T-cell (primary cell): Measurements from ENCODE around the gene KCNAB3. TPM values are rescaled to one million over a fixed set of nuclear protein-coding genes. Genes with fewer than 3 reads are reported as not detected.
A peak's percentile ranks its signal among the peaks of the same experiment; 100 is the strongest.

Source experiments
- ATAC-seq, 4 experiments: fragments of 200-7000 bp in 3 of 4; fragments of 150-1000 bp in 1 of 4; cut with Tn5 transposase; replicated peaks in 1 of 4; 1 replicate in 3 of 4; 2 replicates in 1 of 4; pipeline ENCODE4 v1.10.0; 2021; ENCODE audit warnings: moderate library complexity in 3 of 4, mild to moderate bottlenecking in 2 of 4, moderate number of reproducible peaks in 1 of 4
- CTCF ChIA-PET, 2 donors: fragments of 300-600 bp; sonication (Branson Sonifier 250); formaldehyde crosslinking; loops; one replicate each; lab custom pipeline; 2022; ENCODE audit warnings: antibody characterized with exemption in 2 of 2; lab: Charles Lee
- POLR2A ChIA-PET, 2 donors: fragments of 300-600 bp; sonication (Branson Sonifier 250); formaldehyde crosslinking; loops; one replicate each; lab custom pipeline; 2022; ENCODE audit warnings: antibody characterized with exemption in 2 of 2; lab: Charles Lee
- DNase-seq, 35 experiments: peaks; one replicate each; pipeline versions ENCODE4 v3.0.0 to v3.0.0-alpha.2; 2013 to 2023
- H3K27ac ChIP-seq: one replicate; pipeline ENCODE4 v1.5.1; 2013; ENCODE audit warnings: low read length
- H3K27me3 ChIP-seq, 2 experiments: replicated peaks in 1 of 2; 1 replicate in 1 of 2; 2 replicates in 1 of 2; pipeline versions ENCODE4 v1.6.1 to v1.7.0; 2013; ENCODE audit warnings: low read length in 1 of 2, mixed read lengths in 1 of 2; ENCODE audit not compliant: control insufficient read depth in 2 of 2, insufficient read depth in 2 of 2; ENCODE audit errors: extremely low read depth in 1 of 2
- H3K36me3 ChIP-seq, 2 donors: 1 replicate in 1 of 2; 2 replicates in 1 of 2; pipeline versions ENCODE4 v1.6.1 to v1.7.0; 2013; ENCODE audit warnings: low read length in 1 of 2; ENCODE audit not compliant: control insufficient read depth in 2 of 2, insufficient read depth in 1 of 2; ENCODE audit errors: extremely low read depth in 1 of 2
- H3K4me1 ChIP-seq, 2 experiments: 1 replicate in 1 of 2; 2 replicates in 1 of 2; pipeline versions ENCODE4 v1.6.1 to v1.7.0; 2013; ENCODE audit warnings: low read length in 2 of 2, mixed read lengths in 1 of 2; ENCODE audit not compliant: insufficient read depth in 2 of 2, control insufficient read depth in 1 of 2; ENCODE audit errors: extremely low read depth in 1 of 2
- H3K4me3 ChIP-seq, 2 donors: 1 replicate in 1 of 2; 2 replicates in 1 of 2; pipeline versions ENCODE4 v1.5.1 to v1.7.0; 2013; ENCODE audit warnings: mild to moderate bottlenecking in 2 of 2, low read length in 1 of 2, moderate library complexity in 1 of 2; ENCODE audit not compliant: control insufficient read depth in 1 of 2; ENCODE audit errors: extremely low read depth in 1 of 2
- H3K9me3 ChIP-seq: 2 replicates; pipeline ENCODE4 v1.7.0; 2013
- H3K27ac Mint-ChIP-seq, 2 donors: one replicate each; pipeline ENCODE4 v1.8.0; 2020 to 2021; ENCODE audit warnings: mild to moderate bottlenecking in 2 of 2, mixed read lengths in 2 of 2
- H3K27me3 Mint-ChIP-seq, 2 donors: one replicate each; pipeline ENCODE4 v1.8.0; 2021 to 2022; ENCODE audit warnings: mixed read lengths in 2 of 2
- H3K36me3 Mint-ChIP-seq: one replicate; pipeline ENCODE4 v1.8.0; 2021; ENCODE audit warnings: mixed read lengths
- H3K4me1 Mint-ChIP-seq, 3 donors: one replicate each; pipeline ENCODE4 v1.8.0; 2020 to 2022; ENCODE audit warnings: mixed read lengths in 3 of 3, mild to moderate bottlenecking in 1 of 3
- H3K4me3 Mint-ChIP-seq, 3 donors: one replicate each; pipeline ENCODE4 v1.8.0; 2020 to 2022; ENCODE audit warnings: mild to moderate bottlenecking in 3 of 3, mixed read lengths in 3 of 3, moderate library complexity in 3 of 3
- H3K9me3 Mint-ChIP-seq, 3 donors: one replicate each; pipeline ENCODE4 v1.8.0; 2020 to 2022; ENCODE audit warnings: mixed read lengths in 3 of 3
- WGBS: methylation state at CpG from one replicate; pipeline ENCODE4 v1.1.5; 2013; ENCODE audit warnings: missing lambda C conversion rate; ENCODE audit not compliant: insufficient coverage; 5-methylcytosine and 5-hydroxymethylcytosine counted together
- total RNA-seq, 35 experiments: library from RNA in 6 of 35; stranded (reverse) in 6 of 35; fragments of 120-200 nt in 1 of 35; gene quantifications; one replicate each; pipeline versions ENCODE4 v1.2.1 to v1.2.4 and lab custom pipeline; 2013 to 2026

Gene KCNAB3
- total RNA-seq, 5 donors from 2014 or later (not counting 1 experiment from before 2014, with no cell fraction given) = 10.0 to 18.1 (median 14.5) TPM

- ChIA-PET POLR2A (no interaction called here), CTCF (no interaction called here)
- Histone ChIP-seq H3K27ac (no peak overlapping the region), H3K27me3 (no peaks in the 10 kb centered on the region), H3K4me3 (no peak overlapping the region), H3K9me3 (no peaks in the 10 kb centered on the region), H3K36me3 (peaks cover 0 to 18% of the 10 kb centered on the region in 2 donors), H3K4me1 (peaks cover 28 to 40% of the 10 kb centered on the region in 2 experiments)
- H3K36me3 Mint-ChIP-seq = no peaks in the 10 kb centered on the region
- no peaks in the 10 kb centered on the region for H3K27me3 Mint-ChIP-seq
- no CpG with 5 or more reads among the region's 3 CpGs for WGBS
- peaks cover 7 to 11% (median 7%) of the 10 kb centered on the region in 3 donors for H3K4me1 Mint-ChIP-seq
- ATAC-seq (no peak), DNase-seq (no peak)
- no peaks in the 10 kb centered on the region for H3K9me3 Mint-ChIP-seq
- H3K27ac Mint-ChIP-seq = no peak overlapping the region
- no peak overlapping the region for H3K4me3 Mint-ChIP-seq
Measured at GRCh38 chr17:7880076-7880868, 49.4 kb downstream of the KCNAB3 start.

GRCh38 chr17:7878234-7878633 is 51.4 kb downstream of the KCNAB3 start:
- H3K9me3 ChIP-seq = no peaks in the 10 kb centered on the region
- Mint-ChIP-seq H3K4me1 (peaks cover 10 to 12% (median 11%) of the 10 kb centered on the region in 3 donors), H3K36me3 (peaks cover 6% of the 10 kb centered on the region), H3K4me3 (no peak overlapping the region), H3K27ac (no peak overlapping the region), H3K27me3 (no peaks in the 10 kb centered on the region), H3K9me3 (no peaks in the 10 kb centered on the region)
- DNase-seq (no peak), ATAC-seq (no peak)
- H3K27ac ChIP-seq = no peak overlapping the region
- WGBS = 100% methylated on average over 3 of the region's 7 CpGs
- H3K36me3 ChIP-seq = peaks cover 0 to 18% of the 10 kb centered on the region in 2 donors
- peaks cover 24 to 35% of the 10 kb centered on the region in 2 experiments for H3K4me1 ChIP-seq
- ChIA-PET POLR2A (no interaction called here), CTCF (interaction anchor here in 1 of 2 donors (0.6 to 1.0 kb wide), 2 partner anchors 10 to 206 kb away, joined by 3 to 5 read pairs; no protein-coding TSS in a partner anchor)
- no peaks in the 10 kb centered on the region for H3K27me3 ChIP-seq
- H3K4me3 ChIP-seq = no peak overlapping the region

GRCh38 chr17:7875804-7876370 is 53.8 kb downstream of the KCNAB3 start:
- H3K27me3 Mint-ChIP-seq = no peaks in the 10 kb centered on the region
- no peak for DNase-seq
- peaks cover 11 to 21% (median 13%) of the 10 kb centered on the region in 3 donors for H3K4me1 Mint-ChIP-seq
- no peaks in the 10 kb centered on the region for H3K27me3 ChIP-seq
- peaks cover 13% of the 10 kb centered on the region for H3K36me3 Mint-ChIP-seq
- 50% methylated on average over 1 of the region's 2 CpGs for WGBS
- no peaks in the 10 kb centered on the region for H3K9me3 Mint-ChIP-seq
- H3K4me3 ChIP-seq = no peak overlapping the region
- H3K27ac Mint-ChIP-seq = peak overlapping the region in 1 of 2 donors; percentile 30
- CTCF ChIA-PET = interaction anchor here in 1 of 2 donors (0.5 to 0.9 kb wide), 2 partner anchors 22 to 53 kb away, joined by 3 read pairs; no protein-coding TSS in a partner anchor
- no peaks in the 10 kb centered on the region for H3K9me3 ChIP-seq
- POLR2A ChIA-PET = no interaction called here
- peaks cover 4 to 12% of the 10 kb centered on the region in 2 experiments for H3K4me1 ChIP-seq
- no peak overlapping the region for H3K4me3 Mint-ChIP-seq
- H3K27ac ChIP-seq = no peak overlapping the region
- H3K36me3 ChIP-seq = peaks cover 0 to 14% of the 10 kb centered on the region in 2 donors
- no peak for ATAC-seq

- no peak for ATAC-seq
- ChIA-PET POLR2A (no interaction called here), CTCF (no interaction called here)
- H3K27me3 Mint-ChIP-seq = no peaks in the 10 kb centered on the region
- H3K36me3 Mint-ChIP-seq = peaks cover 13% of the 10 kb centered on the region
- Histone ChIP-seq H3K27me3 (no peaks in the 10 kb centered on the region), H3K27ac (no peak overlapping the region), H3K36me3 (peaks cover 0 to 4% of the 10 kb centered on the region in 2 donors), H3K4me3 (no peak overlapping the region), H3K9me3 (no peaks in the 10 kb centered on the region), H3K4me1 (peaks cover 6 to 10% of the 10 kb centered on the region in 2 experiments)
- H3K4me1 Mint-ChIP-seq = peaks cover 21 to 35% (median 28%) of the 10 kb centered on the region in 3 donors
- 86% methylated on average over 4 of the region's 4 CpGs for WGBS
- H3K9me3 Mint-ChIP-seq = no peaks in the 10 kb centered on the region
- H3K4me3 Mint-ChIP-seq = no peak overlapping the region
- no peak for DNase-seq
- H3K27ac Mint-ChIP-seq = no peak overlapping the region
Measured at GRCh38 chr17:7873051-7873450, 56.6 kb downstream of the KCNAB3 start.

Other genes starting within 250 kb of the KCNAB3 start
- gene TP53, start 242.4 kb downstream of the KCNAB3 start, total RNA-seq = 100 to 1,000 TPM in 2 of 5 donors, 10 to 100 TPM in 3; 65.1 to 108 (median 93.5) TPM
- 10 to 100 TPM in 3 of 5 donors, 1 to 10 TPM in 2; 8.0 to 14.6 (median 13.1) TPM for gene WRAP53, start 241.4 kb downstream of the KCNAB3 start, total RNA-seq
- under 1 TPM in 3 of 5 donors, not detected in 2; 0.07 to 0.19 (median 0.18) TPM for gene EFNB3, start 224.7 kb downstream of the KCNAB3 start, total RNA-seq
- not detected for gene DNAH2, start 212.1 kb downstream of the KCNAB3 start, total RNA-seq
- 100 to 1,000 TPM in 3 of 5 donors, 10 to 100 TPM in 2; 87.3 to 180 (median 108) TPM for gene KDM6B, start 95.6 kb downstream of the KCNAB3 start, total RNA-seq
- 10 to 100 TPM in 2 of 5 donors, 1 to 10 TPM in 3; 5.8 to 27.1 (median 8.4) TPM for gene TMEM88, start 74.8 kb downstream of the KCNAB3 start, total RNA-seq
- 10 to 100 TPM; 15.8 to 40.6 (median 33.6) TPM for gene NAA38, start 72.3 kb downstream of the KCNAB3 start, total RNA-seq
- 10 to 100 TPM in 2 of 5 donors, 1 to 10 TPM in 3; 5.5 to 12.4 (median 8.4) TPM for gene CYB5D1, start 71.9 kb downstream of the KCNAB3 start, total RNA-seq
- 100 to 1,000 TPM; 250 to 331 (median 274) TPM for gene CHD3, start 41.1 kb downstream of the KCNAB3 start, total RNA-seq
- gene RNF227, start 13.6 kb downstream of the KCNAB3 start, total RNA-seq = 1 to 10 TPM; 2.9 to 7.3 (median 5.2) TPM
- 100 to 1,000 TPM in 3 of 5 donors, 10 to 100 TPM in 2; 95.4 to 138 (median 113) TPM for gene TRAPPC1, start 2.1 kb upstream of the KCNAB3 start, total RNA-seq
- 10 to 100 TPM; 28.9 to 34.9 (median 32.9) TPM for gene CNTROB, start 2.4 kb upstream of the KCNAB3 start, total RNA-seq
- under 1 TPM in 1 of 5 donors, not detected in 4; 0.06 TPM for gene GUCY2D, start 72.8 kb upstream of the KCNAB3 start, total RNA-seq
- under 1 TPM in 3 of 5 donors, not detected in 2; 0.10 to 0.20 (median 0.13) TPM for gene ALOX15B, start 109.2 kb upstream of the KCNAB3 start, total RNA-seq
- 1 to 10 TPM in 1 of 5 donors, under 1 TPM in 3, not detected in 1; 0.63 to 1.1 (median 0.81) TPM for gene ALOX12B, start 157.9 kb upstream of the KCNAB3 start, total RNA-seq
- 1 to 10 TPM in 1 of 5 donors, under 1 TPM in 3, not detected in 1; 0.13 to 1.2 (median 0.19) TPM for gene ALOXE3, start 188.7 kb upstream of the KCNAB3 start, total RNA-seq
- gene HES7, start 194.2 kb upstream of the KCNAB3 start, total RNA-seq = 1 to 10 TPM in 1 of 5 donors, under 1 TPM in 2, not detected in 2; 0.16 to 1.6 (median 0.23) TPM
- 1,000 to 10,000 TPM in 2 of 5 donors, 10 to 100 TPM in 3; 62.6 to 1,675 (median 82.4) TPM for gene PER1, start 222.5 kb upstream of the KCNAB3 start, total RNA-seq
- gene VAMP2, start 233.1 kb upstream of the KCNAB3 start, total RNA-seq = 100 to 1,000 TPM; 160 to 243 (median 186) TPM
- 10 to 100 TPM; 23.4 to 28.9 (median 25.0) TPM for gene TMEM107, start 246.5 kb upstream of the KCNAB3 start, total RNA-seq